DMS53 treated with DMSO at 0.1 percent for 48 hours (cell line): ENCODE data around the gene SOD2.

Experiments
- DNase-seq: peaks from one replicate; lab custom pipeline; 2025; ENCODE audit not compliant: unreplicated experiment; lab: John Stamatoyannopoulos, UW

Gene SOD2

GRCh38 chr6:159645640-159646039 lies 47.4 kb downstream of the SOD2 start:
- no peak for DNase-seq
